GM19324 (cell line): ENCODE measurements around the gene FEM1B.
A peak's percentile ranks its signal among the peaks of the same experiment; 100 is the strongest.
"Not testable (repeated sequence)": the region's sequence is repeated elsewhere in the genome, so short reads cannot be mapped to it uniquely, and the experiment has no call there.

Experiments used
- ATAC-seq: cut with Tn5 transposase; IDR thresholded peaks from one replicate; pipeline ENCODE4 v1.9.1; 2021; ENCODE audit warnings: mild to moderate bottlenecking, moderate library complexity; ENCODE audit not compliant: unreplicated experiment, low FRiP score

FEM1B gene

GRCh38 chr15:68277603-68278344, at the start of gene FEM1B:
Gene FEM1B, plus strand, starts transcription at chr15:68277745. Its CDS starts 673 bp downstream, at chr15:68278418.
- ATAC-seq: peak; percentile 81

- no peak for ATAC-seq
These were observed 49.2 kb upstream of the FEM1B start for GRCh38 chr15:68228143-68228970.

GRCh38 chr15:68228971-68229385, 48.6 kb upstream of the FEM1B start:
- ATAC-seq: no peak

GRCh38 chr15:68229386-68230156, 48.0 kb upstream of the FEM1B start, which contains the start of gene CLN6:
Gene CLN6, minus strand, starts transcription at chr15:68229728. Its CDS starts 144 bp downstream, at chr15:68229584.
- ATAC-seq: peak; percentile 78

GRCh38 chr15:68230157-68231100, 47.1 kb upstream of the FEM1B start:
- peak; percentile 2 for ATAC-seq

- ATAC-seq: no peak
These were observed 46.3 kb upstream of the FEM1B start for GRCh38 chr15:68231102-68231818.

- no peak for ATAC-seq
These were observed 45.1 kb upstream of the FEM1B start for GRCh38 chr15:68232449-68232848.

- ATAC-seq: no peak
These were observed 44.6 kb upstream of the FEM1B start for GRCh38 chr15:68232937-68233336.

- no peak for ATAC-seq
These were observed 43.5 kb upstream of the FEM1B start for GRCh38 chr15:68234060-68234459.

GRCh38 chr15:68234520-68234919, 43.0 kb upstream of the FEM1B start:
- ATAC-seq: not testable (repeated sequence)

GRCh38 chr15:68235022-68235421, 42.5 kb upstream of the FEM1B start:
- no peak for ATAC-seq

GRCh38 chr15:68239025-68239424, 38.5 kb upstream of the FEM1B start:
- ATAC-seq: no peak

GRCh38 chr15:68241088-68241935, 36.2 kb upstream of the FEM1B start:
- ATAC-seq: no peak

- ATAC-seq: no peak
These were observed 33.3 kb upstream of the FEM1B start for GRCh38 chr15:68244235-68244634.

GRCh38 chr15:68249058-68249713, 28.4 kb upstream of the FEM1B start:
- no peak for ATAC-seq

- ATAC-seq: no peak
These were observed 24.5 kb upstream of the FEM1B start for GRCh38 chr15:68252925-68253534.
